Hepatocyte (in vitro differentiated cells): ENCODE results near the gene HPSE2. TPM values are rescaled to one million over a fixed set of nuclear protein-coding genes. Genes with fewer than 3 reads are reported as not detected.
A peak's percentile ranks its signal among the peaks of the same experiment; 100 is the strongest.

ENCODE experiments used
- DNase-seq: peaks from one replicate; pipeline ENCODE4 v3.0.0-alpha.2; 2016; ENCODE audit warnings: low spot score
- H2AFZ ChIP-seq: fragments of 200-600 bp; sonication (generic); 2 replicates; pipeline ENCODE4 v1.6.0; 2016; ENCODE audit warnings: antibody characterized with exemption, mild to moderate bottlenecking
- H3K27ac ChIP-seq: fragments of 200-600 bp; sonication (generic); 2 replicates; pipeline ENCODE4 v1.5.1; 2016; ENCODE audit warnings: mild to moderate bottlenecking
- H3K27me3 ChIP-seq: fragments of 200-600 bp; sonication (generic); 2 replicates; pipeline ENCODE4 v1.6.1; 2016
- H3K36me3 ChIP-seq: fragments of 200-600 bp; sonication (generic); replicated peaks from 2 replicates; pipeline ENCODE4 v1.5.1; 2016; ENCODE audit warnings: low read depth; ENCODE audit not compliant: insufficient read depth
- H3K4me1 ChIP-seq: fragments of 200-600 bp; sonication (generic); 2 replicates; pipeline ENCODE4 v1.5.1; 2016; ENCODE audit warnings: mild to moderate bottlenecking, moderate library complexity; ENCODE audit not compliant: insufficient read depth
- H3K4me2 ChIP-seq: fragments of 200-600 bp; sonication (generic); 2 replicates; pipeline ENCODE4 v1.6.0; 2016
- H3K4me3 ChIP-seq: fragments of 200-600 bp; sonication (generic); 2 replicates; pipeline ENCODE4 v1.5.1; 2016; ENCODE audit warnings: mild to moderate bottlenecking
- H3K79me2 ChIP-seq: fragments of 200-600 bp; sonication (generic); 2 replicates; pipeline ENCODE4 v1.6.0; 2017; ENCODE audit warnings: mild to moderate bottlenecking
- H3K9me2 ChIP-seq: fragments of 200-600 bp; sonication (generic); replicated peaks from 2 replicates; pipeline ENCODE4 v1.6.0; 2017; ENCODE audit warnings: mild to moderate bottlenecking; ENCODE audit not compliant: insufficient read depth
- H3K9me3 ChIP-seq: fragments of 200-600 bp; sonication (generic); 2 replicates; pipeline ENCODE4 v1.5.1; 2016; ENCODE audit warnings: low read depth, mild to moderate bottlenecking
- H4K20me1 ChIP-seq: fragments of 200-600 bp; sonication (generic); 2 replicates; pipeline ENCODE4 v1.6.0; 2016; ENCODE audit warnings: mild to moderate bottlenecking; ENCODE audit not compliant: insufficient read depth, poor library complexity, severe bottlenecking
- CTCF ChIP-seq: fragments of 200-600 bp; sonication (generic); IDR thresholded peaks from 2 replicates; pipeline ENCODE4 v1.5.1; 2016; ENCODE audit warnings: antibody characterized with exemption, mild to moderate bottlenecking; ENCODE audit not compliant: poor library complexity
- EZH2 ChIP-seq: fragments of 200-600 bp; sonication (generic); IDR thresholded peaks from 2 replicates; pipeline ENCODE4 v1.6.1; 2016; ENCODE audit warnings: antibody characterized with exemption, mild to moderate bottlenecking, borderline replicate concordance
- EZH2phosphoT487 ChIP-seq: fragments of 200-600 bp; sonication (generic); IDR thresholded peaks from one replicate; pipeline ENCODE4 v1.6.1; 2018; ENCODE audit warnings: antibody characterized with exemption, mild to moderate bottlenecking, low read depth, moderate library complexity; ENCODE audit not compliant: unreplicated experiment, severe bottlenecking
- whole genome bisulfite sequencing: methylation state at CpG from one replicate; pipeline ENCODE4 v1.1.6; 2016; ENCODE audit warnings: low lambda C conversion rate; ENCODE audit errors: missing lambda C conversion rate; 5-methylcytosine and 5-hydroxymethylcytosine counted together
- polyA plus RNA-seq: library from polyadenylated mRNA; unstranded; fragments of >200 nt; fragmentation: Nextera tagmentation; extraction: Ambion mirVana; gene quantifications from 2 replicates; pipeline ENCODE4 v1.2.1, GENCODE V29; 2016
- total RNA-seq: library from RNA; depleted of rRNA; stranded (reverse); fragments of >200 nt; gene quantifications from 2 replicates; pipeline ENCODE4 v1.2.3, GENCODE V29; 2014

HPSE2 gene
- total and polyA plus RNA-seq, 2 experiments from 2014 or later: 3.7 to 5.7 TPM

DNA sequence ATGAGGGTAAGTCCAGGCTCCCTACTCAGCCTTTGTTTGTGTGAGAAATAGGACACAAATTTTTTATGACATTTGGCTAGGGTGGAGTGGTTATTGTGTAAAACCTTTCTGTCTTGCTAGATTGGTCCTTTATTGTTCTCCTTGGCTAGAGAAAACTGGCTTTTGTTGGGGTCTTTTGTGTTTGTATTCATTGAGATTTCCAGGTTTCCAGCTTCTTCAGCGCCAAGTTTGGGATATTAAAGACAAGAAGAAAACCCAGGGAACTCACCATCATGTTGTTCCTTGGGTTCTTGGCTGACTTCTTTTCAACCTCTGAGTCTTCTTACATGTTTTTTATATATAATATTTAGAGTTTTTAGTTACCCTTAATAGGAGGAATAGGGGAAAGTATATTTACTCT is 310.0 kb downstream of the HPSE2 start:
- Histone ChIP-seq H2AFZ (no peak overlapping the region), H3K79me2 (no peaks in the 10 kb centered on the region), H3K27me3 (no peaks in the 10 kb centered on the region), H3K27ac (no peak overlapping the region), H4K20me1 (no peaks in the 10 kb centered on the region), H3K4me1 (no peaks in the 10 kb centered on the region), H3K4me2 (no peak overlapping the region), H3K4me3 (no peak overlapping the region), H3K9me2 (no peaks in the 10 kb centered on the region), H3K36me3 (no peaks in the 10 kb centered on the region), H3K9me3 (no peaks in the 10 kb centered on the region)
- TF ChIP-seq EZH2: no peak
- TF ChIP-seq EZH2phosphoT487: no peak
- no peak for TF ChIP-seq CTCF
- 90% methylated on average over 1 of the region's 1 CpG for WGBS
- peak; percentile 15 for DNase-seq

- Histone ChIP-seq H3K9me3 (no peaks in the 10 kb centered on the region), H3K27me3 (no peaks in the 10 kb centered on the region), H3K4me3 (no peak overlapping the region), H2AFZ (no peak overlapping the region), H3K79me2 (no peaks in the 10 kb centered on the region), H3K9me2 (no peaks in the 10 kb centered on the region), H3K4me1 (no peaks in the 10 kb centered on the region), H3K4me2 (no peak overlapping the region), H3K36me3 (no peaks in the 10 kb centered on the region), H3K27ac (no peak overlapping the region), H4K20me1 (no peaks in the 10 kb centered on the region)
- no peak for TF ChIP-seq EZH2phosphoT487
- TF ChIP-seq EZH2: no peak
- TF ChIP-seq CTCF: no peak
- WGBS: 88% methylated on average over 1 of the region's 1 CpG
- DNase-seq: no peak
Observed at GRCh38 chr10:98924526-98924925, 311.1 kb downstream of the HPSE2 start.

GRCh38 chr10:98921316-98921715 is 314.3 kb downstream of the HPSE2 start:
- H3K4me2 ChIP-seq: no peak overlapping the region
- H4K20me1 ChIP-seq: no peaks in the 10 kb centered on the region
- no peaks in the 10 kb centered on the region for H3K27me3 ChIP-seq
- WGBS: 53% methylated on average over 2 of the region's 2 CpGs
- no peak overlapping the region for H2AFZ ChIP-seq
- no peaks in the 10 kb centered on the region for H3K9me3 ChIP-seq
- peaks cover under 1% of the 10 kb centered on the region for H3K4me1 ChIP-seq
- no peak for TF ChIP-seq EZH2phosphoT487
- H3K9me2 ChIP-seq: no peaks in the 10 kb centered on the region
- no peaks in the 10 kb centered on the region for H3K79me2 ChIP-seq
- H3K4me3 ChIP-seq: no peak overlapping the region
- peak overlapping the region; percentile 51 for H3K27ac ChIP-seq
- no peaks in the 10 kb centered on the region for H3K36me3 ChIP-seq
- no peak for DNase-seq

DNA sequence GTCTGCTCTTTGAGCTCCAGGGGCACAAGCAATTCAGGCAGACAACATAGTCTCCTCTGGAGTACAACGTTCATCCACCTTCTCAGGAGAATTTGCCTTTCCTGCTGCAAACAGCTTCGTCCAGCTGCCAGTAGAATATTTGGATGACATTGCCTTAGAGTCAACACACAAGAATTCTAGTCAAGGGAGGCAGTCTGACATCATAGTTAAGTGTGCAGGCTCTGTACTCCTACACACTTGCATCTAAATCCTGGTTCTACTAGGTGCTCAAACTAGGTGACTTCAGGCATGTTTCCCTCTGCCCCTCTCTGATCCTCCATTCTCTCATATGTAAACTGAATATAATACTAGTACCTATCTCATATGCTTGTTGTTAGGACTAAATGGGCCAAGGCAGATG is 314.8 kb downstream of the HPSE2 start:
- DNase-seq: peak; percentile 13
- 45% methylated on average over 2 of the region's 2 CpGs for WGBS
- TF ChIP-seq CTCF (no peak), EZH2 (no peak), EZH2phosphoT487 (no peak)
- Histone ChIP-seq H3K9me2 (no peaks in the 10 kb centered on the region), H3K79me2 (no peaks in the 10 kb centered on the region), H3K36me3 (no peaks in the 10 kb centered on the region), H3K4me2 (no peak overlapping the region), H3K4me1 (peaks cover 5% of the 10 kb centered on the region), H3K4me3 (no peak overlapping the region), H3K9me3 (no peaks in the 10 kb centered on the region), H4K20me1 (no peaks in the 10 kb centered on the region), H2AFZ (no peak overlapping the region), H3K27me3 (no peaks in the 10 kb centered on the region), H3K27ac (peak overlapping the region; percentile 51)
